NCI-H226 (cell line): Measurements from ENCODE around the gene SLC27A2.
"Not testable (repeated sequence)": the region's sequence is repeated elsewhere in the genome, so short reads cannot be mapped to it uniquely, and the experiment has no call there.

Source experiments
- DNase-seq: peaks from one replicate; pipeline ENCODE4 v3.0.0-alpha.2; 2015

SLC27A2 gene

DNA sequence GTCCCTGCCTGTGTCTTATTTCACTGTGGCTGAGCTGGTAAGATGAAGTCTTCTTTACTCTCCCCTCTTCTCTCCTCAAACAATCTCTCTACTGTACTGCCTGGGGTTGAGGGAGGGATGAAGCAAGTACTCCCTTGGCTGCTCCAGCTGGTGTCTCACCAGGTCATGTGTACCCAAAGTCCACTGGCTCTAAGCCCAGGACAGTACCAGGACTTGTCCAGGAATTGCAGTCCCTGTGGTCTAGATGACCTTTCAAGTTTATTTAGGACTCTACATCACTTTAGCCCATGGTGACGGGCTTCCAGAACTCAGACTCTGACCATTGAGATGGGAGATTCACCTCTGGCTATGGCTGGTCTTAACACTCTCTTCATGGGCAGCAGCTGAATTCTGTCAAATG is 17.5 kb upstream of the SLC27A2 start:
- no peak for DNase-seq

GRCh38 chr15:50166216-50166615 is 15.8 kb upstream of the SLC27A2 start:
- DNase-seq, result peak; percentile 92

- DNase-seq, result no peak
Observed at GRCh38 chr15:50167110-50167509, 14.9 kb upstream of the SLC27A2 start.

DNA sequence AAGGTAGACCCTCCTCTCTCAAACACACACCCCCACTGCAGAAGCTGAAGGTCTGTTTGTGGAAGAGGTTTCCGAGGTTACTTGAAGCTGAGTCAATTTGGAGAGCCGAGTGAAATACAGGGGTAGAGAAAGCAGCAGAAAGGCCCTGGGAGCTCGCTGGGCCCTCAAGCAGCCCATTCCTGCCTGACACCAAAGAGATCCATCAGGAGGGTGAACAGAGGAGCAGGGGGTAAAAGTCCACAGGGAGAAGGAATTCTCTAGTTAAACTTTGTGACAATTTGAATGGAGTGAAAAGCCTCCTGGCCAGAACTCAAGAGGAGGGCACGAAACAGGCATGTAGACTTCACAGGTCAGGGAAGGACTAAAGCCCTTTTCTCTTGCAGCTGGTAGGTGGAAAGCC is 13.6 kb upstream of the SLC27A2 start:
- DNase-seq, result no peak

GRCh38 chr15:50168783-50169411 is 13.1 kb upstream of the SLC27A2 start:
- DNase-seq, result no peak

DNA sequence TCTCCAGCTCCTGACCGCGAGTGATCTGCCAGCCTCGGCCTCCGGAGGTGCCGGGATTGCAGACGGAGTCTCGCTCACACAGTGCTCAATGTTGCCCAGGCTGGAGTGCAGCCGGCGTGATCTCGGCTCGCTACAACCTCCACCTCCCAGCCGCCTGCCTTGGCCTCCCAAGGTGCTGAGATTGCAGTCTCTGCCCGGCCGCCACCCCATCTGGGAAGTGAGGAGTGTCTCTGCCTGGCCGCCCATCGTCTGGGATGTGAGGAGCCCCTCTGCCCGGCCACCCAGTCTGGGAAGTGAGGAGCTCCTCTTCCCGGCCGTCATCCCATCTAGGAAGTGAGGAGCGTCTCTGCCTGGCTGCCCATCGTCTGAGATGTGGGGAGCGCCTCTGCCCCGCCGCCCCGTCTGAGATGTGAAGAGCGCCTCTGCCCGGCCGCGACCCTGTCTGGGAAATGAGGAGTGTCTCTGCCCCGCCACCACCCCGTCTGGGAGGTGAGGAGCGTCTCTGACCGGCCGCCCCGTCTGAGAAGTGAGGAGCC is 9.6 kb upstream of the SLC27A2 start:
- DNase-seq, result not testable (repeated sequence)

DNA sequence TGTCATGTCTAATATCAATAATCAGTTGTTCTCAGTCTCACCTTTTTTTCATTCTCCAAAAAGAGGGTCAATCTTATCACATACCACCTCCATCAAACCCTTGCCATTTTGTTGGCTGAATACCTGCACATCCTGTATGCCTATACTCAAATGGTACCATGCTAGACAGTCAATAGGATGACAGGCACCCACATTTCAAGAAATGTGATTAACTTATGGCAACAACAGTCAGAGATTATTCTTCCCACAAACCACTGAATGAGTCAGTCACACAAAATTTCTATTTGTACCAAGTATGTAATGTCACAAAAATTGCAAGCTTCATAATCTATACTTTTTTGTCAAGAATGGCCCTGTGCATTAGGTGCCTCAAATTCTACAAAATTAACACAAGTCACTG is 5.1 kb upstream of the SLC27A2 start:
- DNase-seq, result no peak

DNA sequence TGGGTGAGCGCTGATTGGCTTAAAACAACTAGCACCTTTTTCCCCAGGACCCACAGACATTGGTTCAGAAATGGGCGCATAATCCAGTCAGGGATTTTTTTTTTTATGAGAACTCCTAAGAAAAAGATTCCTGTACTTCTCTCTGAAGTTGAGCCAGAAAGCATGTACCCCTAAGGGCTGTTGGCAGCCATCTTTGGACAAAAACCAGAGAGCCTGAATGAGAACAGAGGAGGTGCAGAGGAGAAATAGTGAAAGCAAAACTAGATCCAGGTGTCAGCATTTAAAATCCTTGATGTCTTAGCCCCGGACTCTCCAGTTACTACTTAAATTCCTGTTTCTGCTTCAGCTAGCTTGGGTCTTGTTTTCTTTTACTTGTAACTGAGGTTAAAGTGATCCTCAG is 1.9 kb upstream of the SLC27A2 start:
- no peak for DNase-seq

- DNase-seq, result no peak
Observed at GRCh38 chr15:50180582-50180981, 1.4 kb upstream of the SLC27A2 start.

DNA sequence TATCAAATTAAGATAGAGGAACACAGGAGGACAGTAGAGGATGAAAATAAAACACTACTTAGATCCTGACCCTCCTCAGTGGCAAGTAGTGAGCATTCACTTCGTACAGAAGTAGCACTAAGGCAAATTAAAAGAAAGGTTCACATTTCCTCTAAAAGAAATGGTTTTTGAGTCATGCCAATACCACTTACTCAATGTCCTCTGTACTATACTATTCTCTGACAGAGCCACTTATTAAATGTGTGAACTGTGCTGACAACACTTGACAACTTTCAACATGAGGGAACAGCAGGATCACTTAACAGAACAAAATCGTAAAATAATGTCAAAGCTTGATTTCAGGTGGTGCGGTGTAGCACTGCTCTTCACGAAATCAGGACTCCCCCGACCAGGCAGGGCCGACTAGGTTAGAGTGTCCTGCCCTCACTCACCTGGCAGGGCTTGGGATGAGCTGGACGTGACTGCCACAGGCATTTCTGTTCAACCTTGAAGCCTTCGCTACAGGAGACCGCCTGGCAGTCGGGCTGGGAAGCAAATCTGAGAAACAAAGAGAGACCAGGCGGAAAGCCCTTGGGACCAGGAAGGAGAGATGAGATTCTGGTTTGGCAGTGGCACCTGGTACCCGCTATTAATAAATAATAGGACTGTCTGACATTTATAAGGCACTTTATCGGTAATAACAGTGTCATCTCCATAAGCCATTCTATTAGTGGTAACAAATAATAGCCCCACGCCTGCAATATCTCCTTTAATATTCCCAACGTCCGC is 611 bp upstream of the SLC27A2 start:
- DNase-seq, result no peak

DNA sequence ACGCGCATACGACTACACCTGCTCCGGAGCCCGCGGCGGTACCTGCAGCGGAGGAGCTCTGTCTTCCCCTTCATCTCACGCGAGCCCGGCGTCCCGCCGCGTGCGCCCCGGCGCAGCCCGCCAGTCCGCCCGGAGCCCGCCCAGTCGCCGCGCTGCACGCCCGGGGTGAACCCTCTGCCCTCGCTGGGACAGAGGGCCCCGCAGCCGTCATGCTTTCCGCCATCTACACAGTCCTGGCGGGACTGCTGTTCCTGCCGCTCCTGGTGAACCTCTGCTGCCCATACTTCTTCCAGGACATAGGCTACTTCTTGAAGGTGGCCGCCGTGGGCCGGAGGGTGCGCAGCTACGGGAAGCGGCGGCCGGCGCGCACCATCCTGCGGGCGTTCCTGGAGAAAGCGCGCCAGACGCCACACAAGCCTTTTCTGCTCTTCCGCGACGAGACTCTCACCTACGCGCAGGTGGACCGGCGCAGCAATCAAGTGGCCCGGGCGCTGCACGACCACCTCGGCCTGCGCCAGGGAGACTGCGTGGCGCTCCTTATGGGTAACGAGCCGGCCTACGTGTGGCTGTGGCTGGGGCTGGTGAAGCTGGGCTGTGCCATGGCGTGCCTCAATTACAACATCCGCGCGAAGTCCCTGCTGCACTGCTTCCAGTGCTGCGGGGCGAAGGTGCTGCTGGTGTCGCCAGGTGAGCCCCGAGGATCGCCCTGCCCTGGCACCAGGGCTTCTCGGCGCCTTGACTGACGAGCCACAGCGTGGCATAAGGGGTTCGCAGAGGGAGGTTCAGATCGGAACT is 420 bp downstream of the SLC27A2 start:
- DNase-seq, result no peak

DNA sequence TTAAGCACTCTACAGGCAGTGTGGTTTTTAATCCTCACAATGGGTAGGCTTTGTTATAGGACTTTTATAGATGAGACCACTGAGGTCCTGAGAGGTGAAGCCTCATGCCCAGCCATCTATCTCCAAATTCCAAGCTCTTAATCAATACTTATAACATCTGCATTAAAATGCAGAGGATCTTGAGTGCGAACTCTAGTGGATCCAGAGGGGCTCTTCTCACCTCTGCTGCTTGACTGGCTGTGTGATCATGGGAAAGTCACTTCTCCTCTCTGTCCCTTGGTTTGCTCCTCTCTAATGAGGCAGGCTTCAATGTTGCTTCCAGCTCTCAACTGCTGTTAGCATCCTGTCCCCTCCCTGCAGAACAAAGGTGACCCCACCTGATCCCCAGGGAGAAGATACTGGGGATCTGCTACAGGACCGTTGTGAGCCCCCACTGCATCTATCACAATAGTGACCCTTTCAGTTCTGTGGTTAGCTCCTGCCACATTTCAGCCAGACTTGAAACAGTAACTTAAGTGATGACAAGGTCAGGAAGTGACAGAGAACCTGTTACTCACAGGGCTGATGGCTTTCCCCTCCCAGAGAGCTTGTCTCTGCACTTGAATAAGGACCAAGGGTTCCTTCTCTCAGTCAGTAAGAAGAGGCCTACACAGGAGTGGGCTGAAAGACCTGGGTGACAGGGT is 1.3 kb downstream of the SLC27A2 start:
- DNase-seq, result no peak

DNA sequence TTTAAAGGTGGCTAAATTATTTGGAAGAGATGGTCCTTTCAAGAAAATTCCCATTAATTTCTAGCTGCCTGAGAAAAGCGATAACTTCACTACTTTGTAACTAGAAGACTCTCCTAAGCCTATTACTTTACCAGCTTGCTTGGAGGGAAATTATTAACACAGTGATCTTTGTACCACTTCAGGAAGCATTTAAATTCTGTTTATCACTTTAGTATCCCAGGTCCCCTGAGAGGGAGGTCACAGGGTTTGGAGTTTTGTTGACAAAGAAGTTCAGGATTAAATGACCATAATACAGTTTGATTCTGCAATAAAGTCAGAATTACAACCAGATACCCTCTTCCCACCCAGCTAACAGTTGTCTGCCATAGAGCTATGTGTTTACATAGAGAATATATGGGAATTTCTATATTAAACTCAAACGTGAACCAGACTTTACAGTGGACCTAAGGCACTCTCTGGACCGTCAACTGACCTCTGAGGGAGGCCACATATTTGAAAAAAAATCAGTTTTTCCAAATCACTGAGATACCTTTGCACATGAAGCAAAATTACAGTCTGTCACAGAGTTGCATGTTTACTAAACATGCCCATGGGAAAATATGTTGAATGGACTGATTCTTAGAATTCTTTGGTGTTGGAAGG is 3.0 kb downstream of the SLC27A2 start:
- no peak for DNase-seq

DNA sequence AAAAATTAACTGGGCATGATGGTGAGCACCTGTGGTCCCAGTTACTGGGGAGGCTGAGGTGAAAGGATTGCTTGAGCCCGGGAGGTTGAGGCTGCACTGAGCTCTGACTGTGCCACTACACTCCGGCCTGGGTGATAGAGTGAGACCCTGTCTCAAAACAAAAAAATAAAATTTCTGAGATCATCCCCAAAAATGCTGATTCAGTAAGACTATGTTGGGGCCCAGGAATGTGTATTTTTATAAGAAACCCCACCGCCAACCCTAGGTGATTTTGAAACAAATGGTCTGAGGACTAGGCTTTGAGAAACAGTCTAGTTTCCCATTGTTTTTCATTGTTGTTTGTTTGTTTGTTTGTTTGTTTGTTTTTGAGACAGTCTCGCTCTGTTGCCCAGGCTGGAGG is 4.1 kb downstream of the SLC27A2 start:
- no peak for DNase-seq

GRCh38 chr15:50186752-50187151 is 4.8 kb downstream of the SLC27A2 start:
- DNase-seq, result no peak

DNA sequence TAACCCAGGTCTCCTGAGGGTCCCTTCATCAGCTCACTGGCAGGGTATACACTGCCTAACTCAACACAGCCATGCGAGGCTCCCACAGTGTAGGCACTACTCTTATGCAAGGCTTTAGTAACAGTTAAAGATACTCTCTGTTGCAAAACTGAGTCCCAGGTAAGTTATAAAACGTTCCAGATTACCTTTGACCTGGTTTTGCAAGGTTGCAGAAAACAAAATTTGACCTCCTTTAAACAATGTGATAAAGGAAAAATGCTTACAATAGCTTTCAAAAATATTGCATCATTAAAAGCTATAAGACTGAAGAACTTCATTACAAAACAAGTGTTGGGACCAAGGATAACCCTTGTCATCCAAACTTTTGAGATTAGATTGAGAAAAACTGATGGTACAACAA is 5.5 kb downstream of the SLC27A2 start:
- no peak for DNase-seq

GRCh38 chr15:50187997-50188396 is 6.0 kb downstream of the SLC27A2 start:
- DNase-seq, result no peak

DNA sequence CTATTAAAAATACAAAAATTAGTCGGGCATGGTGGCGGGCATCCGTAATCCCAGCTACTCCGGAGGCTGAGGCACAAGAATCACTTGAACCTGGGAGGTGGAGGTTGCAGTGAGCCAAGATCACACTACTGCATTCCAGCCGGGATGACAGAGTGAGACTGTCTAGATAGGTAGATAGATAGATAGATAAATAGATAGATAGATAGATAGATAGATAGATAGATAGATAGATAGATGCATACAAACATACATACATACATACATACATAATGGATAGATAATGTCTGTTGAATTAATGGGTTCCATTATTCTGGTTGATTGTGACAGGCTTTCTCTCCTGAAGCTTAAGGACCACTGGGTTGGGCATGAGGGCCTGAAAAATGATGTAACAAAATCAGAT is 6.8 kb downstream of the SLC27A2 start:
- not testable (repeated sequence) for DNase-seq

GRCh38 chr15:50189633-50190032 is 7.6 kb downstream of the SLC27A2 start:
- no peak for DNase-seq

GRCh38 chr15:50190166-50190570 is 8.2 kb downstream of the SLC27A2 start:
- no peak for DNase-seq

DNA sequence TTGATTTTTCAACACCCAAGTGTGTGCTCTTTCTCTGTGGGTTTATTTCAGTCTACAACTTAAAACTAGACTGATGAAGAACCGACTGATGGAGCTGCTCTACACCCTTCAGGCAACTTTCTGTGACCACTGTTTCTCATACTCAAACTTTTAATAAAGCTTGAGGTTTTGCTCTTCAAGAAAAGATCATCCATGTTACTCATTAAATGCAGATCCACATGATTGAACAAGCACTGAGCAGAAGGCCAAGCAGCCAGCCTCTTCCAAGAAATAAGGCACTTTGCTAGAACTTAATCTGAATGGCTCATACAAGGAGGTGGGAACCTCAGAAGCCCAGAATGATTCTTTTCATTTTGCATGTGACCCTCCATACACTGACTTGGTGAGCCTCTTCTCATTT is 8.7 kb downstream of the SLC27A2 start:
- DNase-seq, result no peak

DNA sequence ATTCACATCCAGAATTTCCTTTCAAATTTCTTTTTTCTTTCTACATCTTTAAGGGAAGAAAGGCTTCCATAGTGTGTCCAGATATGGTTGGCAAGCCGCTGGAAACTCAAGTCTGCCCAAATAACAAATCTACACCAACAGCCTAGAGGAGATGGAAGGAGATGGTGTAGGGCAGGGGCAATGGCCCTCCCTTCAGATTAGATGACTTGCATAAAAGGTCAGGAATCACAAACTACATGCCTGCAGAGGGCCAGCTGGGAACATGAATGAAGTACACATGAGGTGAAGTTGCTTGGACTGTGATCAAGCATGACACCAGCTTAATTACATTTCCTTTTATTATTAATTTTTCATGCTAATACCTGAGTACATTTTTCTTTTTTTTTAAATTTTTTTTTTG is 10.2 kb downstream of the SLC27A2 start:
- DNase-seq, result no peak
